ENCODE results near the gene MAMLD1. TPM values are rescaled to one million over a fixed set of nuclear protein-coding genes. Genes with fewer than 3 reads are reported as not detected.

MAMLD1 gene
- total RNA-seq, 1 donor from 2014 or later: 2.8 TPM

- H3K9me3 Mint-ChIP-seq (ENCODE audit: unreplicated experiment): no peaks in the 10 kb centered on the region
- peaks cover 8% of the 10 kb centered on the region for H3K4me1 Mint-ChIP-seq (ENCODE audit: unreplicated experiment)
- no peak overlapping the region for H3K4me3 Mint-ChIP-seq (ENCODE audit: unreplicated experiment)
- peaks cover 10% of the 10 kb centered on the region for H3K27me3 Mint-ChIP-seq (ENCODE audit: unreplicated experiment)
- TF ChIP-seq, protein P1, sequence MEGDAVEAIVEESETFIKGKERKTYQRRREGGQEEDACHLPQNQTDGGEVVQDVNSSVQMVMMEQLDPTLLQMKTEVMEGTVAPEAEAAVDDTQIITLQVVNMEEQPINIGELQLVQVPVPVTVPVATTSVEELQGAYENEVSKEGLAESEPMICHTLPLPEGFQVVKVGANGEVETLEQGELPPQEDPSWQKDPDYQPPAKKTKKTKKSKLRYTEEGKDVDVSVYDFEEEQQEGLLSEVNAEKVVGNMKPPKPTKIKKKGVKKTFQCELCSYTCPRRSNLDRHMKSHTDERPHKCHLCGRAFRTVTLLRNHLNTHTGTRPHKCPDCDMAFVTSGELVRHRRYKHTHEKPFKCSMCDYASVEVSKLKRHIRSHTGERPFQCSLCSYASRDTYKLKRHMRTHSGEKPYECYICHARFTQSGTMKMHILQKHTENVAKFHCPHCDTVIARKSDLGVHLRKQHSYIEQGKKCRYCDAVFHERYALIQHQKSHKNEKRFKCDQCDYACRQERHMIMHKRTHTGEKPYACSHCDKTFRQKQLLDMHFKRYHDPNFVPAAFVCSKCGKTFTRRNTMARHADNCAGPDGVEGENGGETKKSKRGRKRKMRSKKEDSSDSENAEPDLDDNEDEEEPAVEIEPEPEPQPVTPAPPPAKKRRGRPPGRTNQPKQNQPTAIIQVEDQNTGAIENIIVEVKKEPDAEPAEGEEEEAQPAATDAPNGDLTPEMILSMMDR (IDR thresholded peaks at IDR 0.05; ENCODE audit: unreplicated experiment): no peak
- no peak for DNase-seq (ENCODE audit: low spot score)
- H3K36me3 Mint-ChIP-seq (ENCODE audit: low read depth, unreplicated experiment): no peaks in the 10 kb centered on the region
- no peak overlapping the region for H3K27ac Mint-ChIP-seq (ENCODE audit: unreplicated experiment)
These were observed 151.3 kb downstream of the MAMLD1 start for GRCh38 chrX:150514462-150514861.

- Mint-ChIP-seq H3K27ac (ENCODE audit: unreplicated experiment) (no peak overlapping the region), H3K4me3 (ENCODE audit: unreplicated experiment) (peak overlapping the region; percentile 34), H3K9me3 (ENCODE audit: unreplicated experiment) (no peaks in the 10 kb centered on the region), H3K4me1 (ENCODE audit: unreplicated experiment) (peaks cover 8% of the 10 kb centered on the region), H3K27me3 (ENCODE audit: unreplicated experiment) (peaks cover 10% of the 10 kb centered on the region), H3K36me3 (ENCODE audit: low read depth, unreplicated experiment) (no peaks in the 10 kb centered on the region)
- TF ChIP-seq, protein P1 (IDR thresholded peaks at IDR 0.05; ENCODE audit: unreplicated experiment): no peak
- no peak for DNase-seq (ENCODE audit: low spot score)
These were observed 152.7 kb downstream of the MAMLD1 start for GRCh38 chrX:150515801-150516200.

DNA sequence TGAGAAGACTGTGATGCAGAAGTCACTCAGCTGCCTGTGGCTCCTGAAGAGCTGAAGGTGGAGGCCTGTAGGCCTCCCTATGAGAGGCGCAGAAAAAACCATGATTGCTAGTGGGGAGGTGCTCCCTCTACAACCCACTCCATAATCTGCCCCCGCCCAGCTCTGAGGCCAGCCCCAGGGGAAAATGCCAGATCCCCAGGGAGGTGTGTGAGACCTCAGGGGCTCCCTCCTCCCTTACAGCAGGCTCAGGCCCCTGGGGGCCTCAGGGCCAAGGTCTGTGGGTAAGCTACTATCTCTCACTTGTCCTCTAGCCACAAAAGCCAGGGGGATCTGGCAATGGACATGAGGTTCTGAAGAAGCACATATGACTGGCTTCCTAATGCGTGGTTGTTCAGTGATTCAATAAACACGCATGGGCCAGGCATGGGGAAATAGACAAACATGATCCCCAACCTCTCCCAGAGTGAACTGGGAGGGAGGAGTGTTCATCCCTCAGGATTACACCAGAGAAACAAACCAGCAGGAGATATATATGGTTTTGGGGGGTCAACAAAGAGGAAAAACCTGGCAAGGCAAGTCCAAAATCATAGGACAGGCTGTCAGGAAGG, 154.3 kb downstream of the MAMLD1 start:
- H3K9me3 Mint-ChIP-seq (ENCODE audit: unreplicated experiment): no peaks in the 10 kb centered on the region
- H3K27ac Mint-ChIP-seq (ENCODE audit: unreplicated experiment): no peak overlapping the region
- no peaks in the 10 kb centered on the region for H3K36me3 Mint-ChIP-seq (ENCODE audit: low read depth, unreplicated experiment)
- TF ChIP-seq, protein P1 (IDR thresholded peaks at IDR 0.05; ENCODE audit: unreplicated experiment): no peak
- no peak overlapping the region for H3K4me3 Mint-ChIP-seq (ENCODE audit: unreplicated experiment)
- peaks cover 8% of the 10 kb centered on the region for H3K4me1 Mint-ChIP-seq (ENCODE audit: unreplicated experiment)
- peaks cover 10% of the 10 kb centered on the region for H3K27me3 Mint-ChIP-seq (ENCODE audit: unreplicated experiment)
- DNase-seq (ENCODE audit: low spot score): no peak

GRCh38 chrX:150522494-150522893, 159.4 kb downstream of the MAMLD1 start:
- peaks cover 3% of the 10 kb centered on the region for H3K27me3 Mint-ChIP-seq (ENCODE audit: unreplicated experiment)
- no peak overlapping the region for H3K27ac Mint-ChIP-seq (ENCODE audit: unreplicated experiment)
- TF ChIP-seq, protein P1 (IDR thresholded peaks at IDR 0.05; ENCODE audit: unreplicated experiment): no peak
- no peaks in the 10 kb centered on the region for H3K9me3 Mint-ChIP-seq (ENCODE audit: unreplicated experiment)
- H3K4me3 Mint-ChIP-seq (ENCODE audit: unreplicated experiment): no peak overlapping the region
- H3K4me1 Mint-ChIP-seq (ENCODE audit: unreplicated experiment): peaks cover 1% of the 10 kb centered on the region
- no peak for DNase-seq (ENCODE audit: low spot score)
- no peaks in the 10 kb centered on the region for H3K36me3 Mint-ChIP-seq (ENCODE audit: low read depth, unreplicated experiment)

DNA sequence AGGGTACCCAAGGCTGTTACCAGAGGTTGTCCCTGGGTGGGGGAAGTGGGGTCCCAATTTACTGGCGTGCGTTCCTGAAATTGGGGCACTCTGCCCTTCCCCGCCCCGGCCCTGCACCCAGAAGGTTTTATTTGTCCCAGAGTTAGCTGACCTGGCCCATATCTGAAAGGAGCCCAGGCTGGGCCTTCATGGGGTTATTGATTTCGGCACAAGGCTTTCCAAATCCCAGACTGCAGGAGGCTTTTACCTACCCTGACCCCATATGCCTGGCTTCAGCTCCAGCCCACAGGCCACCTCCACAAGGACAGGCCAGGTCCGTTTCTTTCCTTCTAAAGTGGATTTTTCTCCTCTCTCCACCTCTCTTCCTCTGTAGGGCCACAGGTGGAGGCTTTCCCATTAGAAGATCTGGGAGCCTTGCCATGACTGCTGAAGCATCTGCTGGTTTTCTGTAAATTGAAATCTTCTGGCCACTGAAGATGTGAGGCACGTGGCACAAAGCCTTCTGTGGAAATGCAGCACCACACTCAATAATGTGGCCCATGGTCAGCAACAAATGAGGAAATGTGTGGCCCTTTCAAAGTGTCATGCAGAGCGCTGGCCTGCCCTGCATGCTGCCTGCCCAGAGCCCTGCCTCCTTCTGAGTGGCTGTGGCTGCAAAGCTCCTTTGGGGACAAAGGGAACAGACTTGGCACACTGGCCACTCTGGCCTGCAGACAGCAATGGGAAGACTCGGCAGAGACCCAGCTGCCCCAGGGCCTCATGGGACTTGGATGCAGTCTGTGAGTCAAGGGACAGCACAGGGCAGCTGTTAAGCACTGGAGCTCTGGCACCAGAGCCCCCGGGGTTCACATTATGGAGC, 162.2 kb downstream of the MAMLD1 start:
- no peaks in the 10 kb centered on the region for H3K27me3 Mint-ChIP-seq (ENCODE audit: unreplicated experiment)

More for the DNA sequence above, 162.2 kb downstream of the MAMLD1 start:
- H3K9me3 Mint-ChIP-seq (ENCODE audit: unreplicated experiment): no peaks in the 10 kb centered on the region
- no peaks in the 10 kb centered on the region for H3K4me1 Mint-ChIP-seq (ENCODE audit: unreplicated experiment)
- no peak overlapping the region for H3K27ac Mint-ChIP-seq (ENCODE audit: unreplicated experiment)
- no peak overlapping the region for H3K4me3 Mint-ChIP-seq (ENCODE audit: unreplicated experiment)
- TF ChIP-seq, protein P1 (IDR thresholded peaks at IDR 0.05; ENCODE audit: unreplicated experiment): no peak
- no peak for DNase-seq (ENCODE audit: low spot score)
- no peaks in the 10 kb centered on the region for H3K36me3 Mint-ChIP-seq (ENCODE audit: low read depth, unreplicated experiment)

All from endothelial cell (in vitro differentiated cells).